Stomach (tissue), 9 donors: Measurements from ENCODE around the gene PRR14L. TPM values are rescaled to one million over a fixed set of nuclear protein-coding genes. Genes with fewer than 3 reads are reported as not detected.
A peak's percentile ranks its signal among the peaks of the same experiment; 100 is the strongest.
"Not testable (repeated sequence)": the region's sequence is repeated elsewhere in the genome, so short reads cannot be mapped to it uniquely, and the experiment has no call there.

Source experiments
- DNase-seq, 2 donors: peaks; one replicate each; pipeline versions ENCODE4 v3.0.0 to v3.0.0-alpha.2; 2013 to 2019
- H3K27ac ChIP-seq, 5 donors: fragments of 200-600 bp in 4 of 5; sonication (generic) in 4 of 5; one replicate each; pipeline ENCODE4 v1.5.1; 2013 to 2019; ENCODE audit warnings: mild to moderate bottlenecking in 1 of 5, moderate library complexity in 1 of 5
- H3K27me3 ChIP-seq, 3 donors: fragments of 200-600 bp; sonication (generic); one replicate each; pipeline ENCODE4 v1.5.1; 2017 to 2019; ENCODE audit warnings: mixed run types in 1 of 3
- H3K36me3 ChIP-seq, 4 donors: fragments of 200-600 bp; sonication (generic); 1 replicate in 3 of 4; 2 replicates in 1 of 4; pipeline ENCODE4 v1.5.1; 2016 to 2019
- H3K4me1 ChIP-seq, 4 donors: fragments of 200-600 bp; sonication (generic); one replicate each; pipeline ENCODE4 v1.5.1; 2016 to 2019
- H3K4me3 ChIP-seq, 4 donors: fragments of 200-600 bp; sonication (generic) in 3 of 4; one replicate each; pipeline ENCODE4 v1.5.1; 2016 to 2019; ENCODE audit warnings: mild to moderate bottlenecking in 1 of 4
- H3K9me3 ChIP-seq, 4 donors: fragments of 200-600 bp; sonication (generic); one replicate each; pipeline ENCODE4 v1.5.1; 2016 to 2019
- CTCF ChIP-seq, 7 experiments: fragments of 450-650 bp in 4 of 7; fragments of 200-600 bp in 3 of 7; sonication (generic) in 3 of 7; IDR thresholded peaks; one replicate each; pipeline ENCODE4 v1.5.1; 2016 to 2019; ENCODE audit warnings: antibody characterized with exemption in 7 of 7, control low read depth in 2 of 7, mild to moderate bottlenecking in 1 of 7
- EP300 ChIP-seq: sonication (generic); formaldehyde crosslinking; IDR thresholded peaks from one replicate; pipeline ENCODE4 v1.6.1; 2017; ENCODE audit warnings: antibody characterized with exemption
- POLR2A ChIP-seq, 4 donors: fragments of 450-650 bp; IDR thresholded peaks; one replicate each; pipeline ENCODE4 v1.6.1; 2016; ENCODE audit warnings: antibody characterized with exemption in 4 of 4, control low read depth in 2 of 4, mild to moderate bottlenecking in 1 of 4, moderate library complexity in 1 of 4
- POLR2AphosphoS5 ChIP-seq, 3 donors: sonication (generic); formaldehyde crosslinking; IDR thresholded peaks; one replicate each; pipeline ENCODE4 v1.6.1; 2016; ENCODE audit warnings: antibody characterized with exemption in 3 of 3
- WGBS, 5 donors: extraction: QIAGEN DNeasy Blood & Tissue Kit in 3 of 5; methylation state at CpG; one replicate each; pipeline versions ENCODE4 v1.1.5 to v1.1.7; 2013 to 2018; 5-methylcytosine and 5-hydroxymethylcytosine counted together
- intact Hi-C: fragments of 100-400 bp; cut with DNase I; formaldehyde crosslinking; loops from one replicate; pipeline ENCODE4 v1.15.1; 2023; ENCODE audit warnings: low total_unique reads
- polyA plus RNA-seq, 3 donors: library from polyadenylated mRNA; stranded (reverse); fragments of 200-250 nt; gene quantifications; one replicate each; pipeline ENCODE4 v1.2.3, GENCODE V29; 2013
- total RNA-seq, 5 donors: library from RNA; depleted of rRNA; stranded (reverse); fragments of >200 nt; gene quantifications; one replicate each; pipeline versions ENCODE4 v1.1.0 to v1.2.3, GENCODE V29; 2014 to 2016
- donor health status: healthy with polysubstance abuse.
- donor health status: Bipolar disorder and iron deficiency.
- donor health status: healthy.

PRR14L gene
- total and polyA plus RNA-seq, 8 donors = 4.0 to 193 (median 26.6) TPM

DNA sequence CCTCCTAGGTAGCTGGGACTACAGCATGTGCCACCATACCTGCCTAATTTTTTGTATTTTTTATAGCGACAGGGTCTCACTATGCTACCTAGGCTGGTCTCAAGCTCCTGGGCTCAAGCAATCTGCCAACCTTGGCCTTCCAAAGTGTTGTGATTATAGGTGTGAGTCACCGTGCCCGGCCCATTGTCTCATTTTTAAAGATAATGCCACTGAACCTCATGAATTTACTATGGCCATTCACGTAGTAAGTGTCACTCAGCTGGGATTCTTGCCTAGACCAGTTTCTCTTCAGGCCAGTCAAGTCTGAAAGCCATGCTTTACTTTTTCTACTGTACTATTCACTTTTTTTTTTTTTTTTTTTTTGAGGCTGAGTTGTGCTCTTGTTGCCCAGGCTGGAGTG, 26.3 kb upstream of the PRR14L start:
- Histone ChIP-seq H3K36me3 (peaks cover 30 to 100% (median 98%) of the 10 kb centered on the region in 4 donors), H3K4me3 (no peak overlapping the region), H3K9me3 (no peaks in the 10 kb centered on the region), H3K4me1 (no peaks in the 10 kb centered on the region), H3K27ac (no peak overlapping the region), H3K27me3 (no peaks in the 10 kb centered on the region)
- intact Hi-C loops = no loop called here
- peak in 1 of 2 donors; percentile 10 for DNase-seq
- TF ChIP-seq POLR2AphosphoS5 (IDR thresholded peaks at IDR 0.05) = no peak
- no peak for TF ChIP-seq CTCF (IDR thresholded peaks at IDR 0.05)
- no peak for TF ChIP-seq EP300
- no peak for TF ChIP-seq POLR2A (IDR thresholded peaks at IDR 0.05)
- WGBS, 5 donors = 77 to 90% (median 87%) methylated on average over 4 of the region's 4 CpGs

GRCh38 chr22:31773416-31773815, 23.5 kb upstream of the PRR14L start:
- WGBS, 5 donors = 85 to 90% (median 87%) methylated on average over 5 of the region's 5 CpGs
- no peak overlapping the region for H3K27ac ChIP-seq
- no peak for DNase-seq

GRCh38 chr22:31768422-31769059, 18.6 kb upstream of the PRR14L start:
- no peak overlapping the region for H3K27ac ChIP-seq
- DNase-seq = no peak
- H3K9me3 ChIP-seq = no peaks in the 10 kb centered on the region
- intact Hi-C loops = no loop called here
- no peaks in the 10 kb centered on the region for H3K4me1 ChIP-seq
- no peak for TF ChIP-seq POLR2AphosphoS5 (IDR thresholded peaks at IDR 0.05)
- H3K27me3 ChIP-seq = no peaks in the 10 kb centered on the region
- no peak overlapping the region for H3K4me3 ChIP-seq
- peaks cover 49 to 100% (median 98%) of the 10 kb centered on the region in 4 donors for H3K36me3 ChIP-seq
- 92 to 100% (median 96%) methylated on average over 4 of the region's 4 CpGs for WGBS, 5 donors

More at GRCh38 chr22:31773416-31773815, 23.5 kb upstream of the PRR14L start:
- no peak overlapping the region for H3K4me3 ChIP-seq
- no peaks in the 10 kb centered on the region for H3K9me3 ChIP-seq
- TF ChIP-seq EP300 (no peak), POLR2A (IDR thresholded peaks at IDR 0.05) (no peak), POLR2AphosphoS5 (IDR thresholded peaks at IDR 0.05) (no peak), CTCF (IDR thresholded peaks at IDR 0.05) (no peak)
- no peaks in the 10 kb centered on the region for H3K27me3 ChIP-seq
- intact Hi-C loops = no loop called here
- H3K36me3 ChIP-seq = peaks cover 29 to 100% (median 98%) of the 10 kb centered on the region in 4 donors
- H3K4me1 ChIP-seq = no peaks in the 10 kb centered on the region

DNA sequence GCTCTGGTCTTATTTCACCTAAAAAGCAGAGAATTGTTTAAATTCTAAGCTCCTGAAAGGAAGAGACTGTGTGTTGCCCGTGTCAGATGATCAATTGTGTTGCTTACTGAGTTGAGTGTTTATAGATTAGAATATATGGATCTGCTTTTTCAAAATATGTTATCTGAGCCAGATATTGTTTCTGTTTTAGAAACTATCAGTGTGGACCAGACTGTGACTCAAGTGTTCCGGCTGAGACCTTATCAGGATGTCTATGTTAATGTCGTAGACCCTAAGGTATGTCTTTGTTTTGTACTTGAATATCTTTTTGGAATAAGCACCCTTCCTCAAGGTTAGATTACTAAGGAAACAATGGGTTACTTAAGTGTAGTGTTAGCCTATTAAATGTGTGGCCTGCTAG, 14.9 kb upstream of the PRR14L start:
- intact Hi-C loops = no loop called here
- Histone ChIP-seq H3K27ac (no peak overlapping the region), H3K36me3 (peaks cover 52 to 100% (median 98%) of the 10 kb centered on the region in 4 donors), H3K4me1 (no peaks in the 10 kb centered on the region), H3K9me3 (no peaks in the 10 kb centered on the region), H3K4me3 (no peak overlapping the region), H3K27me3 (no peaks in the 10 kb centered on the region)
- no peak for DNase-seq
- no peak for TF ChIP-seq EP300
- TF ChIP-seq POLR2A (IDR thresholded peaks at IDR 0.05) = no peak
- no peak for TF ChIP-seq CTCF (IDR thresholded peaks at IDR 0.05)
- TF ChIP-seq POLR2AphosphoS5 (IDR thresholded peaks at IDR 0.05) = no peak
- WGBS, 5 donors = 85 to 93% (median 91%) methylated on average over 3 of the region's 3 CpGs

- H3K27me3 ChIP-seq, H3K27ac ChIP-seq, DNase-seq, H3K9me3 ChIP-seq, H3K4me3 ChIP-seq: not testable (repeated sequence)
- Histone ChIP-seq H3K4me1 (peaks cover 11 to 36% (median 23%) of the 10 kb centered on the region in 4 donors), H3K36me3 (peaks cover 15 to 63% (median 60%) of the 10 kb centered on the region in 4 donors)
- WGBS, 5 donors = 87 to 91% (median 90%) methylated on average over 5 of the region's 5 CpGs
- intact Hi-C loops = loop anchor here (10.0 kb wide), 1 partner anchor 94 kb away; the partner anchor contains the start of gene PISD
Observed at GRCh38 chr22:31758860-31759259, 8.9 kb upstream of the PRR14L start.
